ENCODE data around the gene TDRKH.
A peak's percentile ranks its signal among the peaks of the same experiment; 100 is the strongest.

Gene TDRKH

GRCh38 chr1:151822404-151822803, 32.1 kb upstream of the TDRKH start:
- TF ChIP-seq EGR1 (IDR thresholded peaks at IDR 0.05) (no peak), TCF12 (IDR thresholded peaks at IDR 0.05; ENCODE audit: low read depth) (no peak), CEBPB (IDR thresholded peaks at IDR 0.05) (no peak), TAF1 (IDR thresholded peaks at IDR 0.05; ENCODE audit: low read depth) (no peak), CREB1 (IDR thresholded peaks at IDR 0.05; ENCODE audit: low read depth) (no peak), USF1 (IDR thresholded peaks at IDR 0.05) (no peak), TEAD4 (IDR thresholded peaks at IDR 0.05) (no peak), MAX (IDR thresholded peaks at IDR 0.05) (no peak), NFIC (IDR thresholded peaks at IDR 0.05) (no peak), ZBTB7A (IDR thresholded peaks at IDR 0.05; ENCODE audit: low read depth) (no peak), FOXM1 (IDR thresholded peaks at IDR 0.05; ENCODE audit: borderline replicate concordance, low read depth) (no peak), YY1 (IDR thresholded peaks at IDR 0.05; ENCODE audit: low read depth) (no peak)
- TF ChIP-seq, protein P1, sequence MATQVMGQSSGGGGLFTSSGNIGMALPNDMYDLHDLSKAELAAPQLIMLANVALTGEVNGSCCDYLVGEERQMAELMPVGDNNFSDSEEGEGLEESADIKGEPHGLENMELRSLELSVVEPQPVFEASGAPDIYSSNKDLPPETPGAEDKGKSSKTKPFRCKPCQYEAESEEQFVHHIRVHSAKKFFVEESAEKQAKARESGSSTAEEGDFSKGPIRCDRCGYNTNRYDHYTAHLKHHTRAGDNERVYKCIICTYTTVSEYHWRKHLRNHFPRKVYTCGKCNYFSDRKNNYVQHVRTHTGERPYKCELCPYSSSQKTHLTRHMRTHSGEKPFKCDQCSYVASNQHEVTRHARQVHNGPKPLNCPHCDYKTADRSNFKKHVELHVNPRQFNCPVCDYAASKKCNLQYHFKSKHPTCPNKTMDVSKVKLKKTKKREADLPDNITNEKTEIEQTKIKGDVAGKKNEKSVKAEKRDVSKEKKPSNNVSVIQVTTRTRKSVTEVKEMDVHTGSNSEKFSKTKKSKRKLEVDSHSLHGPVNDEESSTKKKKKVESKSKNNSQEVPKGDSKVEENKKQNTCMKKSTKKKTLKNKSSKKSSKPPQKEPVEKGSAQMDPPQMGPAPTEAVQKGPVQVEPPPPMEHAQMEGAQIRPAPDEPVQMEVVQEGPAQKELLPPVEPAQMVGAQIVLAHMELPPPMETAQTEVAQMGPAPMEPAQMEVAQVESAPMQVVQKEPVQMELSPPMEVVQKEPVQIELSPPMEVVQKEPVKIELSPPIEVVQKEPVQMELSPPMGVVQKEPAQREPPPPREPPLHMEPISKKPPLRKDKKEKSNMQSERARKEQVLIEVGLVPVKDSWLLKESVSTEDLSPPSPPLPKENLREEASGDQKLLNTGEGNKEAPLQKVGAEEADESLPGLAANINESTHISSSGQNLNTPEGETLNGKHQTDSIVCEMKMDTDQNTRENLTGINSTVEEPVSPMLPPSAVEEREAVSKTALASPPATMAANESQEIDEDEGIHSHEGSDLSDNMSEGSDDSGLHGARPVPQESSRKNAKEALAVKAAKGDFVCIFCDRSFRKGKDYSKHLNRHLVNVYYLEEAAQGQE (IDR thresholded peaks at IDR 0.05; ENCODE audit: low read depth) = no peak

DNA sequence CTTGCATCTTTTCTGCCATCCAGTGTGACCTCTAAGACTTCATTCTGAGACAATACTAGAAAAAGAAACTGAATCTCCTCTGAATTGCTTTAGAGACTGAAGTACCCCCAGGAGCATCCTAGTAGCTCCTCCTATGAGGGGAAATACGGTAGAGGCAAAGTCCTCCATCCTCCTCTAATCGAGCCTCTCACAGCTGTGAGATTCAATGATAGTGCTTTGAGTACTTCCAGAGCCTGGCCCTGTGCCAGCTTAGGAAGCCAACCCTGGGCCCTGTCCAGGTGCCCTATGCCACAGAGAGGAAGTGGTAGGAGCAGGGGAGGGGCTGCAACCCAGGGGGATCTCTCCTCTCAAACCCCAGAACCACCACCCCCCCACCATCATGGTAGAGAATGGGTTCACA, 30.6 kb upstream of the TDRKH start:
- no peak for TF ChIP-seq MAX (IDR thresholded peaks at IDR 0.05)
- peak; percentile 37; the same call in 1 of the 2 replicates for TF ChIP-seq NFIC (IDR thresholded peaks at IDR 0.05)
- TF ChIP-seq ZBTB7A (IDR thresholded peaks at IDR 0.05; ENCODE audit: low read depth) = no peak

GRCh38 chr1:151819976-151820623, 29.8 kb upstream of the TDRKH start:
- TF ChIP-seq NFIC (IDR thresholded peaks at IDR 0.05) (no peak), EGR1 (IDR thresholded peaks at IDR 0.05) (no peak), RAD21 (IDR thresholded peaks at IDR 0.05; ENCODE audit: low read depth) (no peak), MAX (IDR thresholded peaks at IDR 0.05) (no peak), TEAD4 (IDR thresholded peaks at IDR 0.05) (no peak), YY1 (IDR thresholded peaks at IDR 0.05; ENCODE audit: low read depth) (no peak), CEBPB (IDR thresholded peaks at IDR 0.05) (no peak), TAF1 (IDR thresholded peaks at IDR 0.05; ENCODE audit: low read depth) (no peak), TCF12 (IDR thresholded peaks at IDR 0.05; ENCODE audit: low read depth) (no peak), ZBTB7A (IDR thresholded peaks at IDR 0.05; ENCODE audit: low read depth) (no peak), EP300 (IDR thresholded peaks at IDR 0.05; ENCODE audit: borderline replicate concordance) (no peak), FOXM1 (IDR thresholded peaks at IDR 0.05; ENCODE audit: borderline replicate concordance, low read depth) (no peak), USF1 (IDR thresholded peaks at IDR 0.05) (no peak), CREB1 (IDR thresholded peaks at IDR 0.05; ENCODE audit: low read depth) (no peak)
- TF ChIP-seq, protein P1 (IDR thresholded peaks at IDR 0.05; ENCODE audit: low read depth) = no peak

GRCh38 chr1:151819227-151819835, 29.0 kb upstream of the TDRKH start:
- TF ChIP-seq TEAD4 (IDR thresholded peaks at IDR 0.05) (no peak), EP300 (IDR thresholded peaks at IDR 0.05; ENCODE audit: borderline replicate concordance) (no peak), CREB1 (IDR thresholded peaks at IDR 0.05; ENCODE audit: low read depth) (no peak), USF1 (IDR thresholded peaks at IDR 0.05) (no peak), TCF12 (IDR thresholded peaks at IDR 0.05; ENCODE audit: low read depth) (no peak), FOXM1 (IDR thresholded peaks at IDR 0.05; ENCODE audit: borderline replicate concordance, low read depth) (no peak), CEBPB (IDR thresholded peaks at IDR 0.05) (no peak), MAX (IDR thresholded peaks at IDR 0.05) (no peak), NFIC (IDR thresholded peaks at IDR 0.05) (no peak), TAF1 (IDR thresholded peaks at IDR 0.05; ENCODE audit: low read depth) (no peak), YY1 (IDR thresholded peaks at IDR 0.05; ENCODE audit: low read depth) (no peak), RAD21 (IDR thresholded peaks at IDR 0.05; ENCODE audit: low read depth) (no peak), EGR1 (IDR thresholded peaks at IDR 0.05) (no peak), ZBTB7A (IDR thresholded peaks at IDR 0.05; ENCODE audit: low read depth) (no peak)
- TF ChIP-seq, protein P1 (IDR thresholded peaks at IDR 0.05; ENCODE audit: low read depth) = no peak
